Caco-2 (cell line): ENCODE results near the gene CCNB2. TPM values are rescaled to one million over a fixed set of nuclear protein-coding genes. Genes with fewer than 3 reads are reported as not detected.

Source experiments
- BruUV-seq: library from RNA; stranded (reverse); fragments of 400-500 nt; replicated peaks from 2 replicates; lab custom pipeline; 2021; lab: Mats Ljungman, UMichigan
- CTCF ChIA-PET: fragments of 300-600 bp; sonication (Branson Sonifier 250); formaldehyde crosslinking; loops from one replicate; lab custom pipeline; 2022; ENCODE audit warnings: antibody characterized with exemption; lab: Charles Lee
- POLR2A ChIA-PET: fragments of 300-600 bp; sonication (Branson Sonifier 250); formaldehyde crosslinking; loops from one replicate; lab custom pipeline; 2022; ENCODE audit warnings: antibody characterized with exemption; lab: Charles Lee
- DNase-seq, 2 experiments: peaks; one replicate each; pipeline versions ENCODE4 v3.0.0 to v3.0.0-alpha.2; 2020 to 2022
- H3K27me3 ChIP-seq: replicated peaks from 2 replicates; pipeline ENCODE4 v1.6.0; 2011; ENCODE audit warnings: low read length; ENCODE audit not compliant: control insufficient read depth, insufficient read depth
- H3K36me3 ChIP-seq: 2 replicates; pipeline ENCODE4 v1.5.1; 2011; ENCODE audit warnings: low read length; ENCODE audit not compliant: control insufficient read depth, insufficient read depth
- H3K4me1 ChIP-seq: fragments of 250-450 bp; sonication (Bioruptor Pico); 2 replicates; pipeline ENCODE4 v1.5.1; 2020; ENCODE audit warnings: mild to moderate bottlenecking
- H3K4me3 ChIP-seq: 2 replicates; pipeline ENCODE4 v1.5.1; 2011; ENCODE audit warnings: low read depth, mild to moderate bottlenecking, control low read depth, low read length
- H3K9me3 ChIP-seq: fragments of 250-450 bp; sonication (Bioruptor Pico); 2 replicates; pipeline ENCODE4 v1.5.1; 2020; ENCODE audit warnings: mild to moderate bottlenecking, moderate library complexity
- H3K27ac Mint-ChIP-seq: one replicate; pipeline ENCODE4 v1.8.0; 2022; ENCODE audit warnings: mixed read lengths; ENCODE audit not compliant: unreplicated experiment
- H3K27me3 Mint-ChIP-seq: one replicate; pipeline ENCODE4 v1.8.0; 2022; ENCODE audit warnings: mixed read lengths; ENCODE audit not compliant: insufficient read depth, unreplicated experiment
- H3K36me3 Mint-ChIP-seq: one replicate; pipeline ENCODE4 v1.8.0; 2022; ENCODE audit warnings: mild to moderate bottlenecking, mixed read lengths; ENCODE audit not compliant: insufficient read depth, unreplicated experiment
- H3K4me1 Mint-ChIP-seq: one replicate; pipeline ENCODE4 v1.8.0; 2022; ENCODE audit warnings: low read depth, mixed read lengths; ENCODE audit not compliant: unreplicated experiment
- H3K4me3 Mint-ChIP-seq: one replicate; pipeline ENCODE4 v1.8.0; 2022; ENCODE audit warnings: mild to moderate bottlenecking, moderate library complexity, mixed read lengths; ENCODE audit not compliant: unreplicated experiment
- H3K9me3 Mint-ChIP-seq: one replicate; pipeline ENCODE4 v1.8.0; 2022; ENCODE audit warnings: mixed read lengths; ENCODE audit not compliant: unreplicated experiment
- intact Hi-C: fragments of 100-400 bp; cut with micrococcal nuclease; formaldehyde crosslinking; loops from one replicate; pipeline ENCODE4 v1.10.0; 2022; ENCODE audit not compliant: unreplicated experiment
- total RNA-seq: library from RNA; stranded (reverse); gene quantifications from 2 replicates; pipeline ENCODE4 v1.2.3, GENCODE V29; 2022
- TF ChIP-seq, protein P1 (sequence below), 2 experiments: fragments of 200-600 bp in 1 of 2; IDR thresholded peaks; 1 replicate in 1 of 2; 2 replicates in 1 of 2; pipeline versions ENCODE4 v1.5.1 to v1.8.0; 2011 to 2022; ENCODE audit warnings: antibody characterized with exemption in 1 of 2, control low read depth in 1 of 2, inconsistent platforms in 1 of 2, low read depth in 1 of 2, low read length in 1 of 2, mild to moderate bottlenecking in 1 of 2, moderate library complexity in 1 of 2; ENCODE audit not compliant: insufficient read depth in 1 of 2, severe bottlenecking in 1 of 2, unreplicated experiment in 1 of 2

CCNB2 gene
- total RNA-seq, 1 experiment from 2014 or later: 90.1 TPM

DNA sequence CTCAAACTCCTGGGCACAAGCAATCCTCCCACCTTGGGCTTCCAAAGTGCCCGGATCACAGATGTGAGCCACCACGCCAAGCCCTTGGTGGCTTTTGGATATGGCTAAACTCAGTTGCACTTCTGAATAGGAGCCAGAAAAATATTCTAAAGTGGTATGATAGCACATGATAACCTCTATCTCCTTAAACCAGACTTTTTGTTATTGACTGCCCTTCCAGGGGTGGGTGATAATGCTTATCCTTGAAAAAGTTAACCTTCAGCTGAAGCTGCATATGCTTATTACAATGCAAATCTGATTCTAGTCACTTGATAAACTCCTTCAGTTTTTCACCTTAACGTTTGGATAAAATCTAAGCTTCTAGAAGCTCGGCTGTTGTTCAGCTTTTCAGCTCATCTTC lies 6.3 kb downstream of the CCNB2 start:
- no peak for DNase-seq
- Histone ChIP-seq H3K4me1 (no peaks in the 10 kb centered on the region), H3K27me3 (no peaks in the 10 kb centered on the region), H3K36me3 (peaks cover 4% of the 10 kb centered on the region; the same call in 1 of the 2 replicates), H3K4me3 (no peak overlapping the region), H3K9me3 (no peaks in the 10 kb centered on the region)
- ChIA-PET CTCF (no interaction called here), POLR2A (interaction anchor here (0.5 kb wide), 1 partner anchor 124 kb away, joined by 3 read pairs; no protein-coding TSS in a partner anchor)
- TF ChIP-seq, protein P1, sequence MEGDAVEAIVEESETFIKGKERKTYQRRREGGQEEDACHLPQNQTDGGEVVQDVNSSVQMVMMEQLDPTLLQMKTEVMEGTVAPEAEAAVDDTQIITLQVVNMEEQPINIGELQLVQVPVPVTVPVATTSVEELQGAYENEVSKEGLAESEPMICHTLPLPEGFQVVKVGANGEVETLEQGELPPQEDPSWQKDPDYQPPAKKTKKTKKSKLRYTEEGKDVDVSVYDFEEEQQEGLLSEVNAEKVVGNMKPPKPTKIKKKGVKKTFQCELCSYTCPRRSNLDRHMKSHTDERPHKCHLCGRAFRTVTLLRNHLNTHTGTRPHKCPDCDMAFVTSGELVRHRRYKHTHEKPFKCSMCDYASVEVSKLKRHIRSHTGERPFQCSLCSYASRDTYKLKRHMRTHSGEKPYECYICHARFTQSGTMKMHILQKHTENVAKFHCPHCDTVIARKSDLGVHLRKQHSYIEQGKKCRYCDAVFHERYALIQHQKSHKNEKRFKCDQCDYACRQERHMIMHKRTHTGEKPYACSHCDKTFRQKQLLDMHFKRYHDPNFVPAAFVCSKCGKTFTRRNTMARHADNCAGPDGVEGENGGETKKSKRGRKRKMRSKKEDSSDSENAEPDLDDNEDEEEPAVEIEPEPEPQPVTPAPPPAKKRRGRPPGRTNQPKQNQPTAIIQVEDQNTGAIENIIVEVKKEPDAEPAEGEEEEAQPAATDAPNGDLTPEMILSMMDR (IDR thresholded peaks at IDR 0.05; ENCODE audit: insufficient read depth in 1 of 2, low read depth in 1 of 2, low read length in 1 of 2, severe bottlenecking in 1 of 2, unreplicated experiment in 1 of 2): no peak
- no peaks in the 10 kb centered on the region for H3K27me3 Mint-ChIP-seq
- no peaks in the 10 kb centered on the region for H3K9me3 Mint-ChIP-seq
- H3K36me3 Mint-ChIP-seq: peaks cover 78% of the 10 kb centered on the region
- H3K27ac Mint-ChIP-seq: no peak overlapping the region
- H3K4me1 Mint-ChIP-seq: peaks cover 12% of the 10 kb centered on the region
- BruUV-seq: no TSS peak
- intact Hi-C loops: no loop called here
- H3K4me3 Mint-ChIP-seq: no peak overlapping the region

DNA sequence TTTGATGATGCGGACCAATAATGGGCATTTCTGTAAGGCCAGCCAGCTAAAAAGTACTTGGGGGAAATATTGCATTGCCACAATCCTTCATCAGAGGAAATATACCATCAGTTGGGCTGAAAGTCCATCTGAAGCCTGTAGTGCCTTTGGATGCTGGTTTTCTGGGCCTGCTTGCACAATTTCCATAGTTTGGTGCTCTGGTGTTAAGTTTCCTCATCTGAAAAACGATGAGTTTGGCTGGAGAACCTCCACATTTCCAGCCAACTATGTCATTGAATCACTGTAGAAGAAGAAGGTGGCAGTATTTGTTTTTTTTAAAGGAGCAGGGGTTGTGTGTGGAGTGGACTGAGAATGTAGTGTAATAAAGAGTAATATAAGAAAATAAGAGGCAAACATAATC lies 10.1 kb downstream of the CCNB2 start:
- TF ChIP-seq, protein P1 (IDR thresholded peaks at IDR 0.05; ENCODE audit: insufficient read depth in 1 of 2, low read depth in 1 of 2, low read length in 1 of 2, severe bottlenecking in 1 of 2, unreplicated experiment in 1 of 2): no peak
- Histone ChIP-seq H3K4me3 (no peak overlapping the region), H3K27me3 (no peaks in the 10 kb centered on the region), H3K36me3 (peaks cover 1% of the 10 kb centered on the region; the same call in 1 of the 2 replicates), H3K4me1 (no peaks in the 10 kb centered on the region), H3K9me3 (no peaks in the 10 kb centered on the region)
- Mint-ChIP-seq H3K27me3 (no peaks in the 10 kb centered on the region), H3K4me1 (peaks cover 12% of the 10 kb centered on the region), H3K9me3 (no peaks in the 10 kb centered on the region), H3K36me3 (peaks cover 89% of the 10 kb centered on the region), H3K4me3 (no peak overlapping the region), H3K27ac (no peak overlapping the region)
- CTCF ChIA-PET: no interaction called here
- intact Hi-C loops: no loop called here
- DNase-seq: no peak
- POLR2A ChIA-PET: no interaction called here
- no TSS peak for BruUV-seq

DNA sequence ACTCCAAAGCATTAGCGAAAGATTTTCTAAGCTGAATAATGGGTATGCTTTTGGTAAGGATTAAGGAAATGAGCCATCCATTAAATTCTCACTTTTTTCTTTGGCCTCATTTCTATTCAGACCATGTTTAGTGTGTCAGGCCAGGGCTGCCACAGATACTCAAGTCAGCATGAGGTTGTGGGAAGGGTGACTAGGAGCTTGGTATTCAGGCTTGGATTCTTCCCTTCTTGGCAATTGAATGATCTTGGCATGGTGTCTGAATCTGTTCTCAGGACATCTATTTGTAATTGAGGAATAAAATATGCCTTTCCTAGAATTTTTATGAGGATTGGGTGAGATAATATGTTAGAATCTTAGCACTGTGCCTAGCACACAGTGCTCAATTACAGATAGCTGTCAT lies 11.2 kb downstream of the CCNB2 start:
- no peaks in the 10 kb centered on the region for H3K27me3 Mint-ChIP-seq
- intact Hi-C loops: no loop called here

More for the DNA sequence above, 11.2 kb downstream of the CCNB2 start:
- no peak overlapping the region for H3K4me3 Mint-ChIP-seq
- Histone ChIP-seq H3K4me1 (no peaks in the 10 kb centered on the region), H3K36me3 (peaks cover 1% of the 10 kb centered on the region; the same call in 1 of the 2 replicates), H3K27me3 (no peaks in the 10 kb centered on the region), H3K4me3 (no peak overlapping the region), H3K9me3 (no peaks in the 10 kb centered on the region)
- ChIA-PET CTCF (no interaction called here), POLR2A (no interaction called here)
- no peak overlapping the region for H3K27ac Mint-ChIP-seq
- peaks cover 12% of the 10 kb centered on the region for H3K4me1 Mint-ChIP-seq
- BruUV-seq: no TSS peak
- H3K36me3 Mint-ChIP-seq: peaks cover 89% of the 10 kb centered on the region
- DNase-seq: no peak
- TF ChIP-seq, protein P1 (IDR thresholded peaks at IDR 0.05; ENCODE audit: insufficient read depth in 1 of 2, low read depth in 1 of 2, low read length in 1 of 2, severe bottlenecking in 1 of 2, unreplicated experiment in 1 of 2): no peak
- no peaks in the 10 kb centered on the region for H3K9me3 Mint-ChIP-seq
